ENCODE data around the gene SLCO4A1.

Gene SLCO4A1

GRCh38 chr20:62656197-62656918 lies 14.1 kb downstream of the SLCO4A1 start:
- POLR2A ChIA-PET, result no interaction called here
- CTCF ChIA-PET, result interaction anchor here (2.3 to 4.6 kb wide), 2 partner anchors 135 to 152 kb away, joined by 8 to 17 read pairs; no protein-coding TSS in a partner anchor

GRCh38 chr20:62656919-62657588 lies 14.8 kb downstream of the SLCO4A1 start:
- ChIA-PET POLR2A (no interaction called here), CTCF (interaction anchor here (1.3 to 4.6 kb wide), 2 partner anchors 14 to 135 kb away, joined by 3 to 17 read pairs; no protein-coding TSS in a partner anchor)
- DNase-seq (ENCODE audit: low read depth, low spot score), result no peak
- TF ChIP-seq CTCF (IDR thresholded peaks at IDR 0.05; ENCODE audit: insufficient read depth, low read length, missing control alignments), result no peak
- no peak overlapping the region for H3K4me3 ChIP-seq (ENCODE audit: low read depth, low read length)

More at GRCh38 chr20:62656197-62656918, 14.1 kb downstream of the SLCO4A1 start:
- no peak for DNase-seq (ENCODE audit: low read depth, low spot score)
- H3K4me3 ChIP-seq (ENCODE audit: low read depth, low read length), result no peak overlapping the region
- TF ChIP-seq CTCF (IDR thresholded peaks at IDR 0.05; ENCODE audit: insufficient read depth, low read length, missing control alignments), result no peak

- no peak for DNase-seq (ENCODE audit: low read depth, low spot score)
- CTCF ChIA-PET, result interaction anchor here (1.3 to 4.6 kb wide), 2 partner anchors 14 to 134 kb away, joined by 3 to 17 read pairs; no protein-coding TSS in a partner anchor
Observed at GRCh38 chr20:62657589-62657942, 15.3 kb downstream of the SLCO4A1 start.

GRCh38 chr20:62657956-62658355 lies 15.7 kb downstream of the SLCO4A1 start:
- DNase-seq (ENCODE audit: low read depth, low spot score), result no peak
- H3K4me3 ChIP-seq (ENCODE audit: low read depth, low read length), result no peak overlapping the region
- CTCF ChIA-PET, result interaction anchor here (1.3 to 4.6 kb wide), 2 partner anchors 14 to 134 kb away, joined by 3 to 17 read pairs; no protein-coding TSS in a partner anchor
- POLR2A ChIA-PET, result no interaction called here
- no peak for TF ChIP-seq CTCF (IDR thresholded peaks at IDR 0.05; ENCODE audit: insufficient read depth, low read length, missing control alignments)

More at GRCh38 chr20:62657589-62657942, 15.3 kb downstream of the SLCO4A1 start:
- POLR2A ChIA-PET, result no interaction called here
- no peak overlapping the region for H3K4me3 ChIP-seq (ENCODE audit: low read depth, low read length)
- TF ChIP-seq CTCF (IDR thresholded peaks at IDR 0.05; ENCODE audit: insufficient read depth, low read length, missing control alignments), result no peak

- TF ChIP-seq CTCF (IDR thresholded peaks at IDR 0.05; ENCODE audit: insufficient read depth, low read length, missing control alignments), result no peak
- no peak overlapping the region for H3K4me3 ChIP-seq (ENCODE audit: low read depth, low read length)
- POLR2A ChIA-PET, result no interaction called here
- CTCF ChIA-PET, result interaction anchor here (1.9 to 4.6 kb wide), 2 partner anchors 133 to 150 kb away, joined by 4 to 17 read pairs; no protein-coding TSS in a partner anchor
- no peak for DNase-seq (ENCODE audit: low read depth, low spot score)
Observed at GRCh38 chr20:62658593-62659178, 16.4 kb downstream of the SLCO4A1 start.
